HG03571 (cell line): ENCODE measurements around the gene EPB42.
"Not testable (repeated sequence)": the region's sequence is repeated elsewhere in the genome, so short reads cannot be mapped to it uniquely, and the experiment has no call there.

Experiments used
- ATAC-seq: cut with Tn5 transposase; IDR thresholded peaks from one replicate; pipeline ENCODE4 v1.9.1; 2021; ENCODE audit not compliant: unreplicated experiment

EPB42 gene

DNA sequence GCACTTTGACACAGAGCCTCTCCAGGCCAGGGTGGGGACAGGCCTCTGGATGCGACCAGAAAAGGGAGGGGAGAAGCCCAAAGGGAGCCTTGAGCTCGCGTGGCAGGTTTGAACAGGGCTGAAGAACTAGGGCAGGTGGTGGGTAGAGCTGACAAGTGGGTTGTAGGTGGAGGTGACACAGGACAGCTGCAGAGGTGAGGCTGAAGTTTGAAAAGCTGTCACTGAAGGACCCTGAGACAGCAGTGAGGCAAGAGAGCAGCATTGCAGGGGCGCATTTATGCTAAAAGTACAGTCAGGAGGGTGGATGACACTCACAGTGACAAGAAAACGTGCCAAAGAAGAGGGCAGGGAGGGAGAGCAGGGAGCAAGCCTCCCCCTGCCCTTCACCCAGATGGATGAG is 21.8 kb upstream of the EPB42 start:
- ATAC-seq: no peak

DNA sequence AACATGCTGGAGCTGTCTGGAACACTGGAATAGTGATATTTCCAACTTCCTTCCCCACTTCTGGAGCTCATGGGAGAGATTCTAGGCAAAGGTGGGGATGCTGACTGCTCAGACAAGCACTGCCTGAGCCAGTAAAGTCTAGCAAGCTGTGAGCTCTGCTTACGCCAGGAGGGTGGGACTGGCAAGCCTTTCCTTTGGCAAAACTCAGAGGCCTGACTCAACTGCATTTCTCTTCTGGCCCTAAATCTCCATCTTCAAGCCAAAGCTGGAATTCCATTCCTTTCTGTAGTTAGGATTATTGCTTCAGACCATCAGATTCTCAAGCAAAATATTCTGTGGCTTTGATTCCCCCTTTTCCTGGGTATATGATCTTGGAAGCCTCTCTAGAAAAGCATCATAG is 20.3 kb upstream of the EPB42 start:
- ATAC-seq: no peak

DNA sequence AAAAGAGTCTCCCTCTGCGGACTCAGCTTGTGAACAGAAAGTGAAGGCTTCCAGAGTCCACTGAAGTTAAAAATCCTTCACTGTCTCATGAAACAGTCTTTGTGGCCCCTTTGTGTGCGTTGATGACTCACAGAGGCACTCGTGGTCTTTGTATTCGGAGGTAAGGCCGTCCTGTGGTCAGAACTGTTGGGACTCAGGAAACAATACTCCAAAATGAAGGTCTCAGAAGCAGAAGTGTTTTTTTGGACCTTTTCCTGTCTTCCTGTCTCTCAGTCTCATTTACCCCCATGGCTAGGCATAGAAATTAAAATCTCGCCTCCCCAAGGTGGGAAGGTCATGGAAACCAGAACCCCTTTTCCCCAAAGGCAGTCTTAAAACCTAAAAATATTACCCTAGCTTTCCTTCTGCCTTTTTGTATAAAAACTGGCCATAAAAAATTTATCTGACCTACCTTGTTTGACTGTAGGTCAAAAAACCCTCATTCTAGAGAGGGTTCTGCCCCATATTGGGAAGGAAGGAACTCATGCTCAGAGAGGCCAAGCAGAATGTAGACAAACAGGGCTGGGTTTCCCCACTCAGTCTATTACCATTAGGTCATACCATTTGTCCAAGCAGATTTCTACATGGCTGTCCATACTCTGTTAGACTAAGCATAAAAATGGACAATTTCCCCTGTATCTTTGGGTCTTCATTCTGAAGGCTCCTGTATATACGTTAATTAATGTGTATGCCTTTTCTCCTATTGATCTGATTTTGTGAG is 19.1 kb upstream of the EPB42 start:
- no peak for ATAC-seq

DNA sequence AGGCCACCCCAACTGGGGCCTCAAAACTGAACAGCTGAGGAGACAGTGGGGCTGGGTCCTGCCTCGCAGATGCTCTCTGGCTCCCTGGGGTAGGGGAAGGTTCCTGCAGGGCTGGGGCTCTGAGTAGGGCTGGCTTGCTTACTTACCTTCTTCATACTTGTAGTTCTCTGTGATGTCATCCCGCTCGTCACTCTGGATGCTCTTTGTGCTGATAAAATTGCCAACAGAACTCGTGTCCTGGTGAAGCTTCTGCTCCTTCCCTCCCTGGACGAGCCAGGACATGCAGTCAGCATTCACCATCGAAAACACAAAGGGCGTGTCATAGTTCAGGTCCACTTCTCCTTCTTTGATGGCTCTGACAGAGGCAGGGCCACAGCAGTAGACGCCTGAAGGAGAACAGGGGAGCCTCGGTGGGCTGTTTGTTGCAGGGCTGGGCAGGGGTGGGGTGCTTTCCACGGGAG is 17.9 kb upstream of the EPB42 start:
- no peak for ATAC-seq

DNA sequence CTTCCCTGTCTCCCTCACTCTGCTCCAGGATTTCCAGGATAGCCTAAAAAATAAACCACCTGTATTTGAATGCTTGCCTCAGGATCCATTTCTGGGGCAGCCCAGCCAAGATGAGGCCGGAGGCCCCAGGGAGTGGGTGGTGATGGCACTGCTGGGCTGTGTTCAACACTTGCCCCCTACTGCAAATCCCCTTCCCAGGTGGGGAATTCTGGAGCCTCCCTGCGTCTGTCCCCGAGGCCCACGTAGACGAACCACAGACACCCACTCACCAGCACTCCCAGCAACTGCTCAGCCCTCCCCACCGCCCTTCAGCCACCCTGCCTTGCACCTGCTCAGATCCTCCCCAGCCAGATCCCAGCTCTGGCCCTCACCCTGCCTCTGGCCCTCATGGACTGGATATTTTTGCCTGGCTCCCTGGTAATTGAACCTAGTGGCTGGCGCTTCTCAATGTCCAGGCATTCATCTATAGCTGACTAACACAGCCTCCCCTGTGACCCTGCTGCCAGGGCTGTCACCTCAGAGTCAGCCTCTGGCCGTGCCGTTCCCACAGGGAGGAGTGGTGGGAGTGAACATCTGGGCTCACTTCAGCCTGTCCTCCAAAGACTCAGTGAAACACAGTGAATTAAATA is 17.1 kb upstream of the EPB42 start:
- no peak for ATAC-seq

DNA sequence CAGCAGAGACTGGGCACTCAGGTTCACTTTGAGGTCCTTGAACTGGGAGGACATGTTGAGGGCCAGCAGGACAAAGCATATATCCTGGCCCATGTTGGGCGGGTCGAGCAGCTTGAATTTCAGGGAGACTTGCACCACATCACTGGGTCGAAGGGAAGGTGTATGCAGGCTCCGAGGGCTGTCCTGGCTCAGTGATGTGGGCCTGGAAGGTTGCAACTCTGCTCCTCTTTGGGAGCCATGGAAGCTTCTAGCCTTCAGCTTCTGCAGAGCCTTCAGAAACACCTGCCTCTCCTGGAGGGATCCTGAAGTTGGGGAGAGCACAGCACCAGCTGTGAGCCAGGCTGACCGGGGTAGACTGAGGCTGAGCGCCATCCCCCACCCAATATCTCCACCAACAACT is 14.7 kb upstream of the EPB42 start:
- no peak for ATAC-seq

DNA sequence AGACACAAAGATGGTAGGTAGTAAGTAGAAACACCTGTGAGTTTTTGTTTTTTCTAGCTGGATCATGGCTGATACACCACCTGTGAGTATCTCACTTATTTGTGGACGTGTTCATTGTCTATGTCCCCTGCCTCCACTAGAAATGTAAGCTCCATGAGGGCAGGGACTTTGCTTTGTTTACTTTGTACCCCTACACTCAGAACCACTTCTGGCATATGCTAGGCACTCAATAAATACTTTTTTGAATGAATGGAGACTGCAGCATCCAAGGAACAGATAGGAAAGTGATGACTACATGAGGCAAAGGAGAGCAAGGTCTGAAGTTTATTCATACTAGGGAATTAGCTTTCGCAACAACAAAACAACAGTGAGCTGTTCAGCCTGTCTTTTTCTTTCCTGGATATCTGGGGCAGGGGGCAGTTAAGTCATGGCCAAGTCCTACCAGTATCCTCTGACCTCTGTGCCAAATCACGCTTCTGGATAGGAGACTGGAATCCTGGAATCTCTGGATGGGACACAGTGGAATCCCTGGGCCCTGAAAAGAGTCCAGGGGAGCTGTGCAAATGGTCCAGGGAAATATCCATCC is 11.6 kb upstream of the EPB42 start:
- ATAC-seq: no peak

DNA sequence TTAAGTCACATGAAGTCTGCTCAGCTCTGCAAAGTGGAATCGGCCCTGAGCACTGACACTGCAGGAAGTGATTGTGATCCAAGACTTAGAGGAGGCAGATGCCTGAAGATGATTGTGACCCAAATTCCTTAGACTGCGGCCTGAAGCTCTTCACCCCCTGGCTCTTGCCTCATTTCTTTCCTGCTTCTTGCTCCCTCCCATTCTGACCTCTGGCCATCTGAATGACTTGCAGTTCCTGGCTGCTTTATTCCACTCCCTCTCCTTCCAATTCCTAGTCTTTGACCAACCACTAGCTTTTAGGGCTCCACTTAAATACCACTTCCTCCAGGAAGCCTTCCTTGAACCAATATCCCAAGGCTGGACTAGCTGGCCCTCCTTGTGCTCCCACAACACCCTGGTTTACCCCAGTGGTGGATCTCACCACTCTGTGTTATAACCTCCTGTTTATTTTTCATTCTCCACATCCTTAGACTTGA is 9.9 kb upstream of the EPB42 start:
- no peak for ATAC-seq

DNA sequence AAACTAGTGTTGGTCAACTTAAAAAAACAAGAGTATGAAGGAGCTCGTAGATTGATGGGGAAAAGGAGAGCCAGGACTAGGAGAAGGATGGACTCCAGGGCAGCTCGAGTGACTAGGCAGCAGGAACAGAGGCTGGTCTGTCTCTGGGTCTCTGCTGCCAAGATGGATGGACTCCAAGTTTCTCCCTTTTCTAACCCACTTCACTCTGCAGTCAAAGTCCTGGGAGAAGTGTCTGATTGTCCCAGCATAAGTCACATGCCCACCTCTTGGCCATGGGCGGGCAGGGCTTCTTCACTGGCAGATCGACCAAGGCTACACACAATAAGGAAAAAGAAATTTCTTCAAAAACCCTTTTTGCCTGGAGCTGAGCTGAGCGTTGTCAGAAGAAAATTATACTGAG is 9.2 kb upstream of the EPB42 start:
- no peak for ATAC-seq

DNA sequence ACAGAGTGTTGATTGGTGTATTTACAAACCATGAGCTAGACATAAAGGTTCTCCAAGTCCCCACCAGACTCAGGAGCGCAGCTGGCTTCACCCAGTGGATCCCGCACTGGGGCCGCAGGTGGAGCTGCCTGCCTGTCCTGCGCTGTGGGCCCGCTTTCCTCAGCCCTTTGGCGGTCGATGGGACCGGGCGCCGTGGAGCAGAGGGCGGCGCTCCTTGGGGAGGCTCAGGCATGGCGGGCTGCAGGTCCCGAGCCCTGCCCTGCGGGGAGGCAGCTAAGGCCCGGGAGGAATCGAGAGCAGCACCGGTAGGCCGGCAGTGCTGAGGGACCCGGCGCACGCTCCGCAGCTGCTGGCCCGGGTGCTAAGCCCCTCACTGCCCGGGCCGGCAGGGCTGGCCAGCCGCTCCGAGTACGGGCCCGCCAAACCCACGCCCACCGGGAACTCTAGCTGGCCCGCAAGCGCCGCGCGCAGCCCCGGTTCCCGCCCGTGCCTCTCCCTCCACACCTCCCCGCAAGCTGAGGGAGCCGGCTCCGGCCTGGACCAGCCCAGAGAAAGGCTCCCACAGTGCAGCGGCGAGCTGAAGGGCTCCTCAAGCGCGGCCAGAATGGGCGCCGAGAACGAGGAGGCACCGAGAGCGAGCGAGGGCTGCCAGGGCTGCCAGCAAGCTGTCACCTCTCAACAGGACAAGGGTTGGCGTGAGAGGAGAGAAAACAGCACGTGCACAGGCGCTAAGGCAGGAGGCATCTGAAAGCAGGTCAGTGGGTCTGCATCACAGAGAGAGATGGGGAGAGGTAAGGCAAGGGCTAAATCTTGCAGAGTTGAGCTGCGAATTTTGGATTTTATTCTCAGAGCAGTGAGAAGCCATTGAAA is 5.9 kb upstream of the EPB42 start:
- no peak for ATAC-seq

DNA sequence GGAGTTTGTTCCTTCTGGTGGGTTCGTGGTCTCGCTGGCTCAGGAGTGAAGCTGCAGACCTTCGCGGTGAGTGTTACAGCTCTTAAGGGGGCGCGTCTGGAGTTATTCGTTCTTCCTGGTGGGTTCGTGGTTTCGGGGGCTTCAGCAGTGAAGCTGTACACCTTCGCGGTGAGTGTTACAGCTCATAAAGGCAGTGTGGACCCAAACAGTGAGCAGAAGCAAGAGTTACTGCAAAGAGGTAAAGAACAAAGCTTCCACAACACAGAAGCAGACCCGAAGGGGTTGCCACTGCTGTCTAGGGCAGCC is 5.1 kb upstream of the EPB42 start:
- not testable (repeated sequence) for ATAC-seq

DNA sequence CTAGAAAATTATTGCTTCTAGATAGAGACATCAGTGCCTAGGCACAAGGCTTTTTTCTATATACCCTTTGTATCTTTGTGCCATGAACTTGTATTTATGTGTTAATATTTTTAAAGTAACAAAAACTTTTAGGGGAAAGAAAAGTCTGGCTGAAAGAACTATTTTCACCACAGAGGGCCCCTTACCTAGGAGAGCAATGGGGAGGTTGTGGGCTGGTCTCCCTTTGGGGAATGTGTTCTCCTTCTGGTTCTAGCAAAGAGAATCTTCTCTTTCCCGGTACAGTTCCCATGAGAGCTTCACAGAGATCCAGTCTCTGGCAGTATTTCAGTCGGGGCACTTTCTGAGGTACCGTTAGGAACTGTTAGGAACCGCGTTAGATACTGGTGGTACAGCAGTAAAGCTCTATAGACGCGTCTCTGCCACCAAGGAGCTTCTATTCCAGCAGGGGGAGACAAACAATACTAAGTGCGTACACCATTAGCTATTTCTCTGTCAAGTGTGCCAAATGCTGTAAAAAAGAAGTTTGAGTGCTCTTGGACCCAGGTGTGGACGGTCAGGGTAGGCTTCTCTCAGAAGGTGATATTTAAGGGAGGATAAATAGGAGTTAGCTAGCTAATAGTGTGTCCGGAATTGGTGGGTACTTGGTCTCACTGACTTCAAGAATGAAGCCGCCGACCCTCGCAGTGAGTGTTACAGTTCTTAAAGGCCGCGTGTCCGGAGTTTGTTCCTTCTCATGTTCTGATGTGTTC is 4.6 kb upstream of the EPB42 start:
- ATAC-seq: no peak

DNA sequence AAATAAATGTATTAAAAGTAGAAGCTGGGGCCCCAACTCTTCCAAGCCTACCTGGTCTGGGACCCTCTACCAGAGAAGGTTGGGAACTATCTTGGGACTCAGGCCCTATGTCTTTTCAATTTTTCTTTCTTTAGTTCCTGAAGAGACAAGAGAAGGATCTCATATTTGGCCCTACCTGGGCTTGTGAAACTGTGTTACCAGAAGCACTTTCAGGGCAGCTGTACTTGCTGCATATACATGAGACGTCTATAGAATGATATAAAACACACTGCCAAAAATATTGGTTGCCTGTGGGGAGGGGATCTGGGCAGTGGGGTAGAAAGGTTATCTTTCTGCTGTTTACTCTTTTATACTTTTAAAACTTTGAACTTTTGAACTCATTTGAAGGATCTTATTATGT is 604 bp upstream of the EPB42 start:
- no peak for ATAC-seq

DNA sequence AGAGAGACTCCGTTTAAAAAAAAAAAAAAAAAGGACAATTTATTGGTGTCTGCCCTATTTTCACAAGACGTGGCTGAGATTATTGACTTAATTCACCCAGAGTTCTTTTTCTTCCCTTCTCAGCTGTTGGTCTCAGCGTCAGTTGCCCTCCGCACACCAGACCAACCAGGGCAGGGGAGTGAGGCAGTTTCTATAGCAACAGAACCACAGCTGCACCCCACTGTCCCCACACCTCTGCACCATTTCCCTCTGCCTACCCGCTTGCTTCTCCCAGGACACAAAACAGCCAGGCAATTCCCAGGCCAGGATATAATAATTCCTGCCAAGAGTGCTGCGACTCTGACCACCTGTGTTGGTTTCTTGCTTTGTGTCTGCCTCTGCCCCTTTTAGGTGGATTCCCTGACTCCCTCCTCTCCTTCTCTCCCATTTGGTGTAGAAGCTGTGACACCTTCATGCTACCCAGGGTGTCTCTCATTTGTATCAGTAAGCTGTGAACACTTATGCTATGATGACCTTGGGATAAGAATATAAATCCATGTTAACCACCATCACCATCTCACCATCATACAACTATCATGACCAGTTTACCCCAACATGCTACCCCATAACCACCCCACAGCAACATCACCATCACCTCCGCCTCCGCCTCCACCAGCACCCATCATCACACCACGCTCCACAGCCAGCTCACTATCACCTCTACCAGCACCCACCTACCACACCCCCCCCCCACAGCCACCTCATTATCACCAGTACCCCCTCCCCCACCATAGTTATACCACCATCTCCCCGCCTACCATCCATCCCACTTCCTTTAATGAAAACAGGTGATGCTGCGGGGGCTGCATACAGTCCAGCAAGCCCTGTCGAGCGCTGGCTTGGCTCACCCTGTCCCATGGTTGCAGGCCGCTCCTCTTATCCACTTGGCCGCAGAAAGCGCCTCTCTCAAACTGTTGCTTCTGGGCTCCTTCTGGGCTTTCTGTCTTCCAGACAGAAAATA is 589 bp downstream of the EPB42 start:
- no peak for ATAC-seq

DNA sequence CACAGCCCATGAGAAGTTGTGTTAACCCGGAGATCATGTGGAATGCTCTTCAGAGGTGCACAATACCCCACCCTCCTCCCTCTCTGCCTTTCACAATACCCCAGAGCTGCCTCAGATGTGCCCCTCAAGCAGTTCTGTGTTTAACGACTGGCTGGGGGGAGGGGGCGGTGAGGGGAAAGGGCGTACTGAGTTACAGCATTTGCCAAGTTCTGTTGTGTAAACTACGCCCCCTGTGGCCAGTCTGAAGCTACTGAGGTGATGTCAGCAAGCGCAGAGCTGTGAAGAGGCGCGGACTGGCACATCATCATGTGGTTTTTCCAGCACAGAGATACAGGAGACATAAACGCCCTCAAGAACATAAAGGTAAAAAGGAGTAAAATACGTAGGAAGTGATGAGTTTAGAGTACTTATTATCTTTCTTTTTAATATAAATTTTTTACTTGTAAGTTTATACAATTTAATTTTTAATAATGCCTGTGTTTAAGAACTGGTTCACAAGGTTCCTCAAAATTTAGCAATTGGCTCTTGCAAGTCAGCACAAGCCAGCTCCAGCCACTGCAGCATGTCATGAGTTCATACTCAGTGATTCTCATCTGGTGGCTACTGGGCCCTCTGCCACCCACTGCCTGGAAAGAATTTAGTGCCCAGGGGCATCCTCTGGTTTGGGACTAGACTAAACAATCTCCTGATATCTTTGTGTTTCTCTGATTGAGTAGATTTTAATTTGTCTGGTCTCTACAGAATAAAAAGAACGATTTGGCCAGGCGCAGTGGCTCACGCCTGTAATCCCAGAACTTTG is 1.7 kb downstream of the EPB42 start:
- no peak for ATAC-seq

DNA sequence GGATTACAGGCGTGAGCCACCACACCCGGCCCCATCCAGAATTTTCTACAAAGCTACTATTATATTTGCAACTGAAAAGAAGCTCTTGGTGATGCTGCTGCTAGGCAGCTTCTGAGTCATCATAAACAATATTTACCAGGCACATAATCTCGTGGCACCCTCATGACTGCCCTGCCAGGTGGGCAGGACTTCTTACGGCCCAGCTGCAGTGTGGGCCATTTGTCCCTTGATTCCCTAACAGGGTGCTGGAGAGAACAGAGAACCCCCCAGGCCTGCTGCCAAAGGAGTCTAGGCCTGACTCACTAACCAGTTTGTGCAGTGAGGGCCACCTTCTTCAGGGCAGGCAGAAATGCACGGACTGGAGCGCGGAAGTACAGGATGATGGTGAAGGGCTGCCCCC is 4.9 kb downstream of the EPB42 start:
- no peak for ATAC-seq

DNA sequence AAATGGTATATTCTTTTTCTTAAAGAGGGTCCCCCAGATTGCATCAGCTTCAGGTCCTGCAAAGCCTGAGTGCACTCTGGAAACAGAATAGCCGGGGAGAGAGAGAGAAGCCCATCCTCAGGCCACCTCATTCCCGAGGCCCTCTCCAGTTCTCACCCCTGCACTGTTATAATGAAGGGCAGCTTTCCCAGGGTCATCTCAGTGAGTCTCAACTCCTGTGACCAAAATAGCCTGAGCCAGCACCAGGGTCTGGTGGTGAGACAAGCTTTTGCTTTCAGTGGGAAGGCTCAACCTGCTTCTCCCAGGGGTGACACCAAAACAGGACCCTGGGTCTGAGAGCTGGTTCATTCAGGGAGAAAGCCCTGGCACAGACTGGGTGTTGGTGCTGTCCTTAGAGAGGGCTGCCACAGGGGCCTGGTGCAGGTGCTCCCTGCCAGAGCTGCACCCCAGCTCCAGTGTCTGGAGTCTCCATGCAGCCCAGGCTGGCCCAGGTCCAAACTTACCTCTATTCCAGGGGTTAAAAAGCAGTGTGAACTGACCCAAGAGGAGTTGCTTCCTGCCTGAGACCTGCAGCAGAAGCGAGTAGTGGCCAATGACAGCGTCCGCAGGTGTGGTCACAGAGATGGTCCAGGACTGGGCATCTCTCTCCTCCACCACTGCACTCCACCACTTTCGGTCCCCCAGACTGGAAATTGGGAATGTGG is 6.1 kb downstream of the EPB42 start:
- no peak for ATAC-seq

DNA sequence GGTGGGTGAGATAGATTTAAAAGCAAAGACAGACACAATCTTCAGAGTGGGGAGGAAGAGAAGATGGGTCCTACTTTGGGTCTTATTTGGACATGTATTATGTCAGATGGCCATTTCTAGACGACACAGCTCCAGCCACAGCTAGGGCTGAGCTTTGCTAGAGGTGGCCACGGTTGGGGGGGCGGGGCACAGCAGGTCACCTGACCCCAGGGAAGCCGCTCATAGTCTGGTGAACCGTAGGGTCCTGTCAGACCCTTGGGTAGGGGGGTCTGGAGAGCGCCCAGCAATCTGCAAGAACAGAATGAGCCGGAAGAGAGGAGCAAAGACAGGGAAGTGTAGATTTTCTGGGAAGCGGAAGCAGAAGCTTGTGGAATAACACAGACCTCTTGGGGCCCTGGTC is 6.6 kb downstream of the EPB42 start:
- ATAC-seq: no peak
